CD14-positive monocyte (primary cell): ENCODE results near the gene WIPF3. TPM values are rescaled to one million over a fixed set of nuclear protein-coding genes. Genes with fewer than 3 reads are reported as not detected.

Experiments used
- DNase-seq, 3 donors: peaks; one replicate each; pipeline ENCODE4 v3.0.0-alpha.2; 2011 to 2022
- H2AFZ ChIP-seq: 2 replicates; pipeline ENCODE4 v1.6.0; 2012; ENCODE audit warnings: mild to moderate bottlenecking, low read depth, low read length, inconsistent platforms; ENCODE audit not compliant: insufficient read depth, poor library complexity, severe bottlenecking
- H3K27ac ChIP-seq, 2 donors: 1 replicate in 1 of 2; 2 replicates in 1 of 2; pipeline ENCODE4 v1.5.1; 2012 to 2013; ENCODE audit warnings: low read length in 2 of 2, control low read depth in 1 of 2, inconsistent platforms in 1 of 2, low read depth in 1 of 2, mild to moderate bottlenecking in 1 of 2
- H3K27me3 ChIP-seq, 2 donors: one replicate each; pipeline versions ENCODE4 v1.6.0 to v1.6.1; 2011 to 2013; ENCODE audit warnings: low read length in 2 of 2; ENCODE audit not compliant: control insufficient read depth in 2 of 2, insufficient read depth in 2 of 2
- H3K36me3 ChIP-seq, 2 donors: replicated peaks in 1 of 2; 1 replicate in 1 of 2; 2 replicates in 1 of 2; pipeline versions ENCODE4 v1.5.1 to v1.6.1; 2012 to 2013; ENCODE audit warnings: low read length in 2 of 2, control low read depth in 1 of 2, inconsistent platforms in 1 of 2, mild to moderate bottlenecking in 1 of 2; ENCODE audit not compliant: insufficient read depth in 2 of 2, control insufficient read depth in 1 of 2
- H3K4me1 ChIP-seq, 2 donors: 1 replicate in 1 of 2; 2 replicates in 1 of 2; pipeline versions ENCODE4 v1.5.1 to v1.6.1; 2012 to 2013; ENCODE audit warnings: low read length in 2 of 2, control low read depth in 1 of 2, inconsistent platforms in 1 of 2, mild to moderate bottlenecking in 1 of 2, moderate library complexity in 1 of 2; ENCODE audit not compliant: insufficient read depth in 2 of 2, control insufficient read depth in 1 of 2
- H3K4me2 ChIP-seq: replicated peaks from 2 replicates; pipeline ENCODE3; 2012; ENCODE audit warnings: low read length, moderate library complexity, mild to moderate bottlenecking; ENCODE audit not compliant: poor library complexity, severe bottlenecking; ENCODE audit errors: extremely low read depth
- H3K4me3 ChIP-seq, 3 experiments: fragments of 200-600 bp in 1 of 3; sonication (generic) in 1 of 3; replicated peaks in 1 of 3; 1 replicate in 2 of 3; 2 replicates in 1 of 3; pipeline ENCODE4 v1.5.1; 2011 to 2013; ENCODE audit warnings: low read length in 3 of 3, mild to moderate bottlenecking in 3 of 3, control low read depth in 2 of 3, low read depth in 2 of 3, inconsistent platforms in 1 of 3, moderate library complexity in 1 of 3
- H3K79me2 ChIP-seq: 2 replicates; pipeline ENCODE4 v1.6.0; 2012; ENCODE audit warnings: mild to moderate bottlenecking, control low read depth, inconsistent platforms, low read length, moderate library complexity; ENCODE audit not compliant: insufficient read depth
- H3K9ac ChIP-seq: 2 replicates; pipeline ENCODE4 v1.6.0; 2017; ENCODE audit warnings: low read length, mild to moderate bottlenecking; ENCODE audit not compliant: insufficient read depth, poor library complexity, severe bottlenecking
- H3K9me3 ChIP-seq, 2 donors: replicated peaks in 1 of 2; 1 replicate in 1 of 2; 2 replicates in 1 of 2; pipeline versions ENCODE4 v1.5.1 to v1.6.1; 2012 to 2013; ENCODE audit warnings: low read length in 2 of 2, control low read depth in 1 of 2; ENCODE audit not compliant: control insufficient read depth in 1 of 2, insufficient read depth in 1 of 2
- H4K20me1 ChIP-seq: 2 replicates; pipeline ENCODE4 v1.6.0; 2012; ENCODE audit warnings: mild to moderate bottlenecking, low read length, control low read depth, moderate library complexity; ENCODE audit not compliant: insufficient read depth
- H3K27ac Mint-ChIP-seq, 7 donors: one replicate each; pipeline ENCODE4 v1.8.0; 2020; ENCODE audit warnings: mild to moderate bottlenecking in 7 of 7, mixed read lengths in 7 of 7, moderate library complexity in 6 of 7, inconsistent platforms in 2 of 7
- H3K27me3 Mint-ChIP-seq, 3 donors: one replicate each; pipeline ENCODE4 v1.8.0; 2021 to 2022; ENCODE audit warnings: low read depth in 3 of 3, mild to moderate bottlenecking in 3 of 3, mixed read lengths in 3 of 3, moderate library complexity in 3 of 3, inconsistent platforms in 1 of 3
- H3K36me3 Mint-ChIP-seq, 2 donors: one replicate each; pipeline ENCODE4 v1.8.0; 2020; ENCODE audit warnings: mixed read lengths in 2 of 2, inconsistent platforms in 1 of 2, mild to moderate bottlenecking in 1 of 2
- H3K4me1 Mint-ChIP-seq: one replicate; pipeline ENCODE4 v1.8.0; 2020; ENCODE audit warnings: mild to moderate bottlenecking, mixed read lengths
- H3K4me3 Mint-ChIP-seq, 2 donors: one replicate each; pipeline ENCODE4 v1.8.0; 2020; ENCODE audit warnings: mild to moderate bottlenecking in 2 of 2, mixed read lengths in 2 of 2, moderate library complexity in 1 of 2
- H3K9me3 Mint-ChIP-seq, 7 donors: one replicate each; pipeline ENCODE4 v1.8.0; 2020 to 2022; ENCODE audit warnings: mixed read lengths in 7 of 7, mild to moderate bottlenecking in 6 of 7, moderate library complexity in 6 of 7, inconsistent platforms in 2 of 7
- CTCF ChIP-seq: fragments of 200-600 bp; IDR thresholded peaks from one replicate; pipeline ENCODE4 v1.8.0; 2022; ENCODE audit warnings: antibody characterized with exemption, mild to moderate bottlenecking
- WGBS: methylation state at CpG from one replicate; pipeline ENCODE4 v1.1.5; 2013; ENCODE audit warnings: missing lambda C conversion rate; ENCODE audit not compliant: insufficient coverage; 5-methylcytosine and 5-hydroxymethylcytosine counted together
- intact Hi-C, 2 donors: fragments of 100-400 bp; cut with micrococcal nuclease; formaldehyde crosslinking; loops; one replicate each; pipeline versions ENCODE4 v1.15.0 to v1.15.1; 2023
- polyA plus RNA-seq, 3 donors: library from polyadenylated mRNA; depleted of rRNA in 1 of 3; unstranded in 2 of 3; stranded (reverse) in 1 of 3; fragments of 300-500 nt in 2 of 3; fragments of >200 nt in 1 of 3; fragmentation: Illumina TruSeq in 2 of 3; gene quantifications; 1 replicate in 2 of 3; 2 replicates in 1 of 3; pipeline ENCODE4 v1.2.3, GENCODE V29; 2012 to 2021

The WIPF3 gene
- polyA plus RNA-seq, 3 donors, result not detected

GRCh38 chr7:29794959-29795629 is 11.2 kb upstream of the WIPF3 start:
- Histone ChIP-seq H3K36me3 (no peaks in the 10 kb centered on the region), H2AFZ (no peak overlapping the region), H4K20me1 (no peaks in the 10 kb centered on the region), H3K4me3 (no peak overlapping the region), H3K4me1 (no peaks in the 10 kb centered on the region), H3K9me3 (no peaks in the 10 kb centered on the region), H3K27ac (no peak overlapping the region), H3K4me2 (no peak overlapping the region), H3K79me2 (no peaks in the 10 kb centered on the region), H3K27me3 (peaks cover 0 to 3% of the 10 kb centered on the region in 2 donors), H3K9ac (no peak overlapping the region)
- no peak overlapping the region for H3K27ac Mint-ChIP-seq
- no peak overlapping the region for H3K4me3 Mint-ChIP-seq
- WGBS, result 100% methylated on average over 1 of the region's 6 CpGs
- H3K4me1 Mint-ChIP-seq, result peaks cover 3% of the 10 kb centered on the region
- peaks cover 0 to 3% (median 0%) of the 10 kb centered on the region in 7 donors for H3K9me3 Mint-ChIP-seq
- no peak for TF ChIP-seq CTCF
- H3K27me3 Mint-ChIP-seq, result peaks cover 2 to 5% (median 3%) of the 10 kb centered on the region in 3 donors
- intact Hi-C loops, result no loop called here
- no peaks in the 10 kb centered on the region for H3K36me3 Mint-ChIP-seq
- no peak for DNase-seq

GRCh38 chr7:29795696-29796580 is 10.4 kb upstream of the WIPF3 start:
- H3K27ac ChIP-seq, result no peak overlapping the region
- Mint-ChIP-seq H3K4me1 (peaks cover 3% of the 10 kb centered on the region), H3K27me3 (peaks cover 2 to 5% (median 5%) of the 10 kb centered on the region in 3 donors), H3K9me3 (peaks cover 0 to 3% (median 0%) of the 10 kb centered on the region in 7 donors), H3K4me3 (no peak overlapping the region), H3K36me3 (no peaks in the 10 kb centered on the region), H3K27ac (no peak overlapping the region)
- intact Hi-C loops, result no loop called here
- H3K9ac ChIP-seq, result no peak overlapping the region
- H3K4me3 ChIP-seq, result no peak overlapping the region
- no peaks in the 10 kb centered on the region for H3K36me3 ChIP-seq
- H3K4me2 ChIP-seq, result no peak overlapping the region
- no peaks in the 10 kb centered on the region for H4K20me1 ChIP-seq
- H3K79me2 ChIP-seq, result no peaks in the 10 kb centered on the region
- WGBS, result no CpG with 5 or more reads among the region's 2 CpGs
- no peak for DNase-seq
- peaks cover 0 to 3% of the 10 kb centered on the region in 2 donors for H3K27me3 ChIP-seq
- no peaks in the 10 kb centered on the region for H3K4me1 ChIP-seq
- H3K9me3 ChIP-seq, result no peaks in the 10 kb centered on the region
- no peak overlapping the region for H2AFZ ChIP-seq
- TF ChIP-seq CTCF, result no peak
